K562 (cell line): Measurements from ENCODE around the gene SIGLEC7. TPM values are rescaled to one million over a fixed set of nuclear protein-coding genes. Genes with fewer than 3 reads are reported as not detected.
A peak's percentile ranks its signal among the peaks of the same experiment; 100 is the strongest.

Source experiments
- ATAC-seq: fragments of 200-7000 bp; cut with Tn5 transposase; 3 replicates; pipeline ENCODE4 v1.9.1; 2020; ENCODE audit warnings: moderate library complexity
- BruUV-seq: library from RNA; stranded (reverse); fragments of 400-500 nt; replicated peaks from 2 replicates; lab custom pipeline; 2021; lab: Mats Ljungman, UMichigan
- CTCF ChIA-PET: fragments of 300-600 bp; formaldehyde crosslinking; extraction: SDS; loops from one replicate; lab custom pipeline; 2021; ENCODE audit warnings: low intra/inter-chr PET ratio; lab: Yijun Ruan, JAX
- POLR2A ChIA-PET: fragments of 300-600, 350-650 bp; sonication (Branson Sonifier 250); formaldehyde crosslinking; extraction: SDS; loops from one replicate; lab custom pipeline; 2021; ENCODE audit warnings: antibody characterized with exemption, inconsistent platforms; lab: Yijun Ruan, JAX
- DNase-seq, 4 experiments: peaks; one replicate each; pipeline versions ENCODE4 v3.0.0 to v3.0.0-alpha.2; 2011 to 2018; ENCODE audit warnings: low spot score in 3 of 4, mixed read lengths in 3 of 4; ENCODE audit errors: extremely low read depth in 1 of 4
- FAIRE-seq: peaks from 2 replicates; lab custom pipeline; 2011; peaks lifted over from hg19 to GRCh38; lab: Jason Lieb, UNC
- H2AFZ ChIP-seq: 2 replicates; pipeline ENCODE4 v1.6.0; 2011; ENCODE audit warnings: low read depth, low read length, control low read depth, inconsistent platforms
- H3K27ac ChIP-seq: fragments of 200-600 bp; 3 replicates; pipeline ENCODE4 v1.8.0; 2011; ENCODE audit warnings: low read depth, mild to moderate bottlenecking, control low read depth, inconsistent platforms, low read length, moderate library complexity, mixed read lengths; ENCODE audit errors: extremely low read depth
- H3K27me3 ChIP-seq, 2 experiments: fragments of 300-600 bp in 1 of 2; 2 replicates in 1 of 2; 3 replicates in 1 of 2; pipeline versions ENCODE4 v1.6.0 to v1.8.0; 2011; ENCODE audit warnings: inconsistent platforms in 2 of 2, low read length in 2 of 2, mild to moderate bottlenecking in 1 of 2, mixed read lengths in 1 of 2, moderate library complexity in 1 of 2; ENCODE audit not compliant: control insufficient read depth in 2 of 2, insufficient read depth in 2 of 2
- H3K36me3 ChIP-seq: fragments of 300-600 bp; 3 replicates; pipeline ENCODE4 v1.8.0; 2011; ENCODE audit warnings: mild to moderate bottlenecking, low read length, inconsistent platforms; ENCODE audit not compliant: control insufficient read depth, insufficient read depth
- H3K4me1 ChIP-seq, 2 experiments: fragments of 200-600 bp in 1 of 2; replicated peaks in 1 of 2; 2 replicates in 1 of 2; 3 replicates in 1 of 2; pipeline versions ENCODE4 v1.5.1 to v1.8.0; 2011; ENCODE audit warnings: inconsistent platforms in 2 of 2, low read length in 2 of 2, mild to moderate bottlenecking in 1 of 2, mixed read lengths in 1 of 2, moderate library complexity in 1 of 2; ENCODE audit not compliant: control insufficient read depth in 2 of 2, insufficient read depth in 2 of 2
- H3K4me2 ChIP-seq: 2 replicates; pipeline ENCODE4 v1.6.1; 2011; ENCODE audit warnings: low read length, control low read depth, inconsistent platforms, mixed read lengths; ENCODE audit not compliant: insufficient read depth
- H3K4me3 ChIP-seq: fragments of 200-600 bp; sonication (generic), shearing (Covaris generic); 2 replicates; pipeline ENCODE4 v1.5.1; 2016; ENCODE audit warnings: control low read depth, inconsistent platforms
- H3K79me2 ChIP-seq: fragments of 200-600 bp; 3 replicates; pipeline ENCODE4 v1.8.0; 2011; ENCODE audit warnings: low read length, inconsistent platforms; ENCODE audit not compliant: control insufficient read depth, insufficient read depth
- H3K9ac ChIP-seq, 2 experiments: 2 replicates each; pipeline versions ENCODE4 v1.6.0 to v1.6.1; 2011; ENCODE audit warnings: low read depth in 2 of 2, low read length in 2 of 2, control low read depth in 1 of 2, inconsistent platforms in 1 of 2, mild to moderate bottlenecking in 1 of 2, mixed read lengths in 1 of 2; ENCODE audit not compliant: insufficient read depth in 1 of 2
- H3K9me1 ChIP-seq: one replicate; pipeline ENCODE4 v1.6.0; 2011; ENCODE audit warnings: inconsistent platforms, mild to moderate bottlenecking, low read length, moderate library complexity; ENCODE audit not compliant: control insufficient read depth, insufficient read depth
- H3K9me3 ChIP-seq: replicated peaks from 2 replicates; pipeline ENCODE4 v1.5.1; 2011; ENCODE audit warnings: low read depth, low read length, inconsistent platforms; ENCODE audit not compliant: control insufficient read depth, insufficient read depth
- H4K20me1 ChIP-seq: replicated peaks from 2 replicates; pipeline ENCODE4 v1.6.1; 2011; ENCODE audit warnings: low read length, inconsistent platforms, mixed read lengths; ENCODE audit not compliant: control insufficient read depth, insufficient read depth
- C11orf30 ChIP-seq: fragments of 450-650 bp; IDR thresholded peaks from 2 replicates; pipeline ENCODE4 v1.6.1; 2016; ENCODE audit warnings: low read depth, mild to moderate bottlenecking
- FOXP1 ChIP-seq: sonication (generic); formaldehyde crosslinking; IDR thresholded peaks from 2 replicates; pipeline ENCODE4 v1.8.0; 2022; ENCODE audit warnings: mild to moderate bottlenecking, missing genetic modification reagents
- XRCC4 ChIP-seq: IDR thresholded peaks from one replicate; pipeline ENCODE4 v1.6.1; 2011; ENCODE audit not compliant: insufficient read depth, insufficient read length; ENCODE audit errors: extremely low read depth
- ZNF316 ChIP-seq: fragments of 450-650 bp; IDR thresholded peaks from 2 replicates; pipeline ENCODE4 v1.6.1; 2016
- ZSCAN29 ChIP-seq: fragments of 450-650 bp; IDR thresholded peaks from 2 replicates; pipeline ENCODE4 v1.6.1; 2017
- WGBS: fragments of 100-300 bp; shearing (Covaris generic); methylation state at CpG from one replicate; pipeline ENCODE4 v1.1.6; 2016; ENCODE audit warnings: low coverage, mixed read lengths; ENCODE audit not compliant: insufficient coverage; ENCODE audit errors: missing lambda C conversion rate; 5-methylcytosine and 5-hydroxymethylcytosine counted together
- in situ Hi-C: fragments of 300-500 bp; cut with MboI; formaldehyde crosslinking; loops from 4 replicates; pipeline ENCODE4 v1.15.0; 2018; ENCODE audit warnings: inconsistent platforms, mixed read lengths
- intact Hi-C: fragments of 100-400 bp; cut with micrococcal nuclease; formaldehyde crosslinking; loops from 2 replicates; pipeline ENCODE4 v1.14.2; 2022
- polyA plus RNA-seq, 8 experiments: library from polyadenylated mRNA; depleted of rRNA in 4 of 8; stranded (reverse) in 5 of 8; unstranded in 3 of 8; fragments of >200 nt; fragmentation: Nextera tagmentation in 2 of 8; fragmentation: Illumina TruSeq in 1 of 8; extraction: Ambion mirVana in 2 of 8; extraction: Trizol in 1 of 8; gene quantifications; 2 replicates each; pipeline versions ENCODE4 v1.2.1 to v1.2.3, GENCODE V29; 2011 to 2014; ENCODE audit warnings: inconsistent platforms in 1 of 8, missing spikeins in 1 of 8
- total RNA-seq, 7 experiments: library from RNA; depleted of rRNA in 6 of 7; stranded (reverse); fragments of >200 nt in 6 of 7; fragmentation: Illumina TruSeq in 2 of 7; extraction: Trizol in 2 of 7; gene quantifications; 2 replicates each; pipeline versions ENCODE4 v1.2.1 to v1.2.3, GENCODE V29; 2011 to 2021; ENCODE audit warnings: low replicate concordance in 1 of 7

The SIGLEC7 gene
- total and polyA plus RNA-seq, 9 of the 15 experiments (the other 6 are each of a cell fraction or from before 2014, with no cell fraction given), result 0.10 to 0.12 TPM; not detected in 7

DNA sequence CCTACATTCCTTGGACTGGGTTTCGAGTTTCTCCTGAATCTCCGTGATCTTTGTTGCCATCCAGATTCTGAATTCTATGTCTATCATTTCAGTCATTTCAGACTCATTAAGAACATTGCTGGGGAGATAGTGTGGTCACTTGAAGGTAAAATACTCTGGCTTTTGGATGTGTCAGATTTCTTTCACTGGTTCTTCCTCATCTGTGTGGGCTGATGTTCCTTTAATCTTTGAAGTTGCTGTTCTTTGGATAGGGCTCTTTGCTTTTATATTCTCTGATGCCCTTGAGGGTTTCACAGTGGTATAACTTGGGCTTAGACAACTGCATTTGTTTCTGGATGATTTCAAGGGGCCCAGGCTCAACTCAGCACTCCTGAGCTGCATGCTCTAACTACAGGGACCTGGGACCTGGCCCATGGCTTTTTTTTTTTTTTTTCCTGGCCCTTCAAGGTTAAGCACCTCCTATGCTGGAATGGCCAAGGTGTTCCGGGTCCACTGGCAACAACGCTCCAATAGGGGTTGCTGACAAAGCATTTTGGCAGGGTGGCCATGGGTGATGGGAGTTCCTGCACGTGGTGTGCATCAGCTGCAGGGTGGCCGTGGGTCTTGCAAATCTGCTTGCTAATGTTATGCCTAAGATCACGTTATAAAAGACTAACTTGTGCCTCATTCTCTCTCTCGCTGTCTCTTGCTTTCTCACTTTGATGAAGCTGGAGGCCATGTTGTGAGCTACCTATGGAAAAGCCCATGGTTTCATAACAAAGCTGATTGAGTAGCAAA is 5.9 kb upstream of the SIGLEC7 start:
- ATAC-seq (no peak), FAIRE-seq (no peak)
- intact Hi-C loops, result no loop called here
- H3K4me2 ChIP-seq, result no peak overlapping the region
- H2AFZ ChIP-seq, result peak overlapping the region; percentile 89
- H3K27me3 ChIP-seq, result peaks cover 4 to 25% of the 10 kb centered on the region in 2 experiments; a peak in 4 of 5 replicates
- in situ Hi-C loops, result no loop called here
- no peaks in the 10 kb centered on the region for H3K9me1 ChIP-seq
- TF ChIP-seq C11orf30 (peak; percentile 52), FOXP1 (CRISPR knock-in tag) (no peak), ZNF316 (peak; percentile 50; the same call in 1 of the 2 replicates), XRCC4 (no peak), ZSCAN29 (no peak)
- TF ChIP-seq, all 486 proteins: peak for 2
- Histone ChIP-seq H3K9ac (no peak overlapping the region), H3K36me3 (no peaks in the 10 kb centered on the region), H3K79me2 (no peaks in the 10 kb centered on the region), H3K4me3 (no peak overlapping the region), H3K4me1 (peaks cover 18 to 23% of the 10 kb centered on the region in 2 experiments; a peak in 4 of 5 replicates), H4K20me1 (peaks cover 6% of the 10 kb centered on the region; the same call in 1 of the 2 replicates), H3K27ac (no peak overlapping the region), H3K9me3 (no peaks in the 10 kb centered on the region; the same call in 1 of the 2 replicates)
- 14% methylated on average over 8 of the region's 8 CpGs for WGBS
- ChIA-PET CTCF (no interaction called here), POLR2A (interaction anchor here (0.6 kb wide), 1 partner anchor 16 kb away, joined by 5 read pairs; no protein-coding TSS in a partner anchor)
- BruUV-seq, result no TSS peak
- no peak for DNase-seq
